ENCODE data around the gene ADAMTS12.

DNA sequence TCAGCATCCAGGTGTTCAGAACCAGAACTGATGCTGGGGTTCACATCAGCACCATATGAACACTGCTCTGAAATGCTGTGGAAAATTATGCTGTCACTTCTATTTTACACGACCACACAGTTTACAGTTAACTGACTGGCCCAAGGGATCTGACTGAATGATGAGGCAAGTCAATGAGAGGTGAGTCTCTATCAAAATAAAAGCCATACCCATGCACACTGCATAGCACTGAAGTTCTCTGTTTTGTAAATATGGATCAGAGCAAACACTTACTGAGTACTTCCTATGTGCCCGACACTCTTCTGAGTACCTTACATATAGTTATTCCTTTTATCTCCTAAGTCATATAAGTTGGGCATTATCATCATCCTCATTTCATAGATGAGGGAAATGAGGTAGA lies 328.3 kb downstream of the ADAMTS12 start:
- TF ChIP-seq CTCF (conservative IDR thresholded peaks at IDR 0.05; ENCODE audit: low read depth, low read length) (no peak), EZH2 (IDR thresholded peaks at IDR 0.05; ENCODE audit: low read length, unreplicated experiment) (no peak)
